Embryonic facial prominence (tissue), 1 donor: ENCODE measurements around the gene SSU72.
"Not testable (repeated sequence)": the region's sequence is repeated elsewhere in the genome, so short reads cannot be mapped to it uniquely, and the experiment has no call there.

ENCODE experiments used
- DNase-seq: peaks from one replicate; pipeline ENCODE4 v3.0.0-alpha.2; 2016; ENCODE audit errors: extremely low spot score

Gene SSU72

GRCh38 chr1:1595341-1595740, 20.7 kb upstream of the SSU72 start:
- DNase-seq, result not testable (repeated sequence)

- DNase-seq, result no peak
Observed at GRCh38 chr1:1594602-1595260, 20.1 kb upstream of the SSU72 start.

- DNase-seq, result no peak
Observed at GRCh38 chr1:1593834-1594601, 19.4 kb upstream of the SSU72 start.

GRCh38 chr1:1591452-1591851, 16.8 kb upstream of the SSU72 start:
- DNase-seq, result no peak

- no peak for DNase-seq
Observed at GRCh38 chr1:1583347-1584010, 8.8 kb upstream of the SSU72 start.

- no peak for DNase-seq
Observed at GRCh38 chr1:1582585-1583346, 8.1 kb upstream of the SSU72 start.

- DNase-seq, result no peak
Observed at GRCh38 chr1:1578371-1578940, 3.8 kb upstream of the SSU72 start.

GRCh38 chr1:1577367-1578011, 2.8 kb upstream of the SSU72 start:
- no peak for DNase-seq

- no peak for DNase-seq
Observed at GRCh38 chr1:1573843-1574720, 581 bp downstream of the SSU72 start.

GRCh38 chr1:1569341-1569740, 5.3 kb downstream of the SSU72 start:
- DNase-seq, result no peak

- DNase-seq, result no peak
Observed at GRCh38 chr1:1567891-1568291, 6.8 kb downstream of the SSU72 start.

- no peak for DNase-seq
Observed at GRCh38 chr1:1567152-1567875, 7.3 kb downstream of the SSU72 start.

- DNase-seq, result no peak
Observed at GRCh38 chr1:1565340-1565739, 9.3 kb downstream of the SSU72 start.

- DNase-seq, result no peak
Observed at GRCh38 chr1:1564268-1564667, 10.4 kb downstream of the SSU72 start.

GRCh38 chr1:1563688-1564087, 11.0 kb downstream of the SSU72 start:
- DNase-seq, result no peak

- no peak for DNase-seq
Observed at GRCh38 chr1:1562556-1563195, 12.0 kb downstream of the SSU72 start.

- no peak for DNase-seq
Observed at GRCh38 chr1:1561801-1562470, 12.7 kb downstream of the SSU72 start.

- DNase-seq, result no peak
Observed at GRCh38 chr1:1560178-1560577, 14.5 kb downstream of the SSU72 start.

GRCh38 chr1:1559066-1559465, 15.6 kb downstream of the SSU72 start:
- no peak for DNase-seq
